T-helper 2 cell treated with Interferon-gamma antibody and Interleukin-4, amounts not matched to agents 5 μg/mL and 100 μg/mL, for 36 hours (primary cell): ENCODE measurements around the gene HINT1.
"Not testable (repeated sequence)": the region's sequence is repeated elsewhere in the genome, so short reads cannot be mapped to it uniquely, and the experiment has no call there.

Experiments used
- DNase-seq: peaks from one replicate; pipeline ENCODE4 v3.0.0; 2021; ENCODE audit warnings: low spot score
- H3K27ac Mint-ChIP-seq: one replicate; pipeline ENCODE4 v1.8.0; 2021; ENCODE audit warnings: mild to moderate bottlenecking, mixed read lengths
- H3K27me3 Mint-ChIP-seq: one replicate; pipeline ENCODE4 v1.8.0; 2021; ENCODE audit warnings: low read depth, mixed read lengths
- H3K36me3 Mint-ChIP-seq: one replicate; pipeline ENCODE4 v1.8.0; 2021; ENCODE audit warnings: low read depth, mixed read lengths
- H3K4me1 Mint-ChIP-seq: one replicate; pipeline ENCODE4 v1.8.0; 2021; ENCODE audit warnings: low read depth, mixed read lengths
- H3K4me3 Mint-ChIP-seq: one replicate; pipeline ENCODE4 v1.8.0; 2022; ENCODE audit warnings: mild to moderate bottlenecking, moderate library complexity, mixed read lengths
- H3K9me3 Mint-ChIP-seq: one replicate; pipeline ENCODE4 v1.8.0; 2021; ENCODE audit warnings: mixed read lengths

HINT1 gene

DNA sequence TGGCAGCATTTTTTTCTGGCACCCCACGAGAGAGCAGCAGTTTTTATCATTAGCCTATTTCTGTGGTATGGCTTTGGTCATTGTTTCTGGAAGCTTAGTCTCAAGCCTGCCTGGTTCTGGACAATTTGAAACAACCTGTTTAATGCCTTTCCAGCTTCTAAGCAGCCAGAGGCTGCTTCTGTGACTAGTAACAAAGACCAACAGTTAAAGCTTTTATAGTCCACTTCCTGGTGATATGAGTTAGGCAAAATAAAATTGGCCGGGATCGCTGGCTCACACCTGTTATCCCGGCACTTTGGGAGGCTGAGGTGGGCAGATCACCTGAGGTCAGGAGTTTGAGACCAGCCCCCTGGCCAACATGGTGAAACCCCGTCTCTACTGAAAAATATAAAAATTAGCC, 29.7 kb upstream of the HINT1 start:
- Mint-ChIP-seq H3K9me3 (no peaks in the 10 kb centered on the region), H3K4me1 (peaks cover 6% of the 10 kb centered on the region), H3K4me3 (no peak overlapping the region), H3K27me3 (no peaks in the 10 kb centered on the region), H3K36me3 (peaks cover 6% of the 10 kb centered on the region), H3K27ac (no peak overlapping the region)
- no peak for DNase-seq

DNA sequence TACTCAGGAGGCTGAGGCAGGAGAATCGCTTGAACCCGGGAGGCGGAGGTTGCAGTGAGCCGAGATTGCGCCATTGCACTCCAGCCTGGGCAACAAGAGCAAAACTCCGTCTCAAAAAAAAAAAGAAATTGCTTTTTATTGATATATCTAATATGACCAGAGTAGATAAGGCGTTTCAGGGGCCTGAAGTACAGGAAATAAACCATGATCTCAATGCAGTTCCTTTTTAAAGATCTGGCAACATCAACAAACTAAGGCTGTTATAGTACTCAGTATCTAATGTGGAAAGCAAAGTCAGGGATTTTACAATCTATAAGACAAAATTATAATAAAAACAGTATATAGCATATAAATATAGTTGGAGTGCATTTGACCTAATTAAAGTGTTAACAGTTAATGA, 28.8 kb upstream of the HINT1 start:
- not testable (repeated sequence) for H3K4me1 Mint-ChIP-seq, H3K4me3 Mint-ChIP-seq, H3K36me3 Mint-ChIP-seq, DNase-seq, H3K9me3 Mint-ChIP-seq, H3K27ac Mint-ChIP-seq, H3K27me3 Mint-ChIP-seq

DNA sequence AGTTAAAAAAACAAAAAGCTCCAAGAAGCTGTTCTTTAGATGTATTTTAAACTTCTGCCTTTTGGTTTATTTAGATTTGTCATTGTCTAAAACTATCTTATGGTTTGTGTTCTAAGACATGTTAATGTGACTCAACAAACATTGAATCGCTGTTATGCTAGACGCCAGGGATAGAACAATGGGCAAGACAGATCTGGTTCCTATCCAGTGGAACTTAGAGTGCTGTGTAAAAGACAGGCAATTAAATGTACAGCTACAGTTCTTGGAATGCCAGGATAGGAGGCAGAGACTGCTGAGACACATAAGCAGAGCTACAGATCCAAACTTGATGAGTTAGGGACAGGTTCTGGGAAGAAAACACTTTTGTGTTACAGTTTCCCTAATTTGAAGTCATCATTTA, 28.1 kb upstream of the HINT1 start:
- Mint-ChIP-seq H3K27me3 (no peaks in the 10 kb centered on the region), H3K36me3 (peaks cover 9% of the 10 kb centered on the region), H3K9me3 (no peaks in the 10 kb centered on the region), H3K27ac (no peak overlapping the region), H3K4me1 (peaks cover 6% of the 10 kb centered on the region), H3K4me3 (no peak overlapping the region)
- DNase-seq: no peak

DNA sequence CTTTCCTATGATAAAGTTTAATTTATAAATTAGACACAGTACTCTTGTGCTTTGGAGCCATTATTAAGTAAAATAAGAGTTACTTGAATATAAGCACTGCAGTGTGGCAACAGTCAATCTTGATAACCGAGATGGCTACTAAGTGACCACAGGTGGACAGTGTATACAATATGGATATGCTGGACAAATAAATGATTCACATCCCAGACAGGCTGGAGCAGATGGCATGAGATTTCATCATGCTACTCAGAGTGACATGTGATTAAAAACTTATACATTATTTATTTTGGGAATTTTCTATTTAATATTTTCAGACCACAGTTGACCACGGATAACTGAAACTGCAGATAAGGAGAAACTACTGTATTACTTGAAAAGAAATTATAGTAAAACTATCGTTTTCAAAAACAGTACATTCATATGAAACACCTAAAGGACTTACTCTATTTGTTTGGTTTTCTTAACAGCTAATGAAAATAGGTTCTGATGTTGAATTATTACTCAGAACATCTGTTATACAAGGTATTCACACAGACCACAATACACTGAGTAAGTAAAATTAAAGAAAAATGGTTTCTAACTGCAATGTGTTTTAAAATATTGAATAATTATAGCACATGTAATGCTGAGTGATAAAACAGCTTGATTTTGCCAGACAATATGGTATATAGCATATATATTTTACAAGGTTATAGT, 21.7 kb upstream of the HINT1 start:
- DNase-seq: no peak
- Mint-ChIP-seq H3K27me3 (no peaks in the 10 kb centered on the region), H3K36me3 (peaks cover 14% of the 10 kb centered on the region), H3K9me3 (no peaks in the 10 kb centered on the region), H3K4me1 (peaks cover 14% of the 10 kb centered on the region), H3K27ac (no peak overlapping the region), H3K4me3 (no peak overlapping the region)

DNA sequence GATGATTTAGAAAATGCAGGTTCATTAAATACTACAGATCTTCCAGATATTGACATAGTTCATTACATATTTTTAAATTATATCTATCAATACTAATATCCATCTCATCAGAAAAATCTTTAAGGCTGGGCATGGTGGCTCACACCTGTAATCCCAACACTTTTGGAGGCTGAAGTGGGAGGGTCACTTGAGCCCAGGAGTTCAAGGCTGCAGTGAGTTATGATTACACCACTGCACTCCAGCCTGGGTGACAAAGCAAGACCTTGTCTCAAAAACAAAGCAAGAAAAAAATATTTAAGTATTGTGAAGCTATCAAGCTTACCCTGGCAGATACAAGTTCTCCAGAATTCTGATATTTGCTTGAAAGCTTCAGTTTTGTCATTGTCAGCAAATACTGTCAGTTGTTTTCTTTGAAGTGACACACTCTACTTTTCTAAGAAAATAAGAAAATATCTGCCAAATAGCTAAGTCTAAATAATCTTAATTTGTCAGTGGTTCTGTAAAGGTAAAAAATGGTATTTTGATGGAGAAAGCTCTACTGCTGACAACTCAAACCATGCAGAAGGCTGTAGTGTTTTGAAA, 20.6 kb upstream of the HINT1 start:
- Mint-ChIP-seq H3K9me3 (no peaks in the 10 kb centered on the region), H3K27ac (no peak overlapping the region), H3K4me3 (no peak overlapping the region), H3K4me1 (peaks cover 14% of the 10 kb centered on the region), H3K36me3 (peaks cover 13% of the 10 kb centered on the region), H3K27me3 (no peaks in the 10 kb centered on the region)
- DNase-seq: no peak

DNA sequence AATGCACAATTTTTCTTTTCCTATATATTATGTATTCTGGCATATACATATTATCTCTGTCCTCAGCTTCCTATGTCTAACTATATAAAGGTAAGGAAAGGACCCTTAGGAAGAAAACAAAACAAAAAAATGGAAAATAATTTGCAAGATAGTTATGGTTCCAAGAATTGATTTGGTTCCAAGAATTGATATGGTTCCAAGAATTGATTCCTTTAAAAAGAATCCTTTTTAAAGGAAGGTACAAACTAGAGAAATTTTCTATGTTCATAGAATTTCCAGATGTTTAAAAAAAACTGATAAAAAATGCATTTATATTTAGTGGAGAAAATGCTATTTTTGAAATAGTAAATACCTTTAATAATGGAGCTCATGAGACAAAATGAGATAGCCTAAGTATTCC, 17.8 kb upstream of the HINT1 start:
- Mint-ChIP-seq H3K4me1 (peaks cover 17% of the 10 kb centered on the region), H3K4me3 (no peak overlapping the region), H3K36me3 (peaks cover 11% of the 10 kb centered on the region), H3K9me3 (no peaks in the 10 kb centered on the region), H3K27ac (no peak overlapping the region), H3K27me3 (no peaks in the 10 kb centered on the region)
- DNase-seq: no peak

DNA sequence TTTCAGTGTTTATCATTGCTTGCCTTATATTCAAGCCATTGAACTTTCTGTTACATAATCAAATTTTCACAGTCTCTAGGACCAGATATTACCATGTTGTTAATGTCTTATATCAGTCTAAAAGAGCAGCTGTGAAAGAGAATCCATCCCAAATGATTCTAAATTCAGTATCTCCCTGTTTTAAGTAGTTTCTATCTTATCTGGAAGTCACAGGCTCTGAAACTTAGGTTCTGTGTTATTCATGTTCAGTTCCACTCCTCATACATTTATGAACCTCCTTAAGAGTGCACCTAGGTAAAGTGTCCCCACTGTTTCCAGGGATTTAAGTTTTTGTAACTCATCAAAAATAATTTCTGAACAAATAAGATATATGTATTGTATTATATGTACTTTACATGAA, 15.4 kb upstream of the HINT1 start:
- no peak overlapping the region for H3K4me3 Mint-ChIP-seq

DNA sequence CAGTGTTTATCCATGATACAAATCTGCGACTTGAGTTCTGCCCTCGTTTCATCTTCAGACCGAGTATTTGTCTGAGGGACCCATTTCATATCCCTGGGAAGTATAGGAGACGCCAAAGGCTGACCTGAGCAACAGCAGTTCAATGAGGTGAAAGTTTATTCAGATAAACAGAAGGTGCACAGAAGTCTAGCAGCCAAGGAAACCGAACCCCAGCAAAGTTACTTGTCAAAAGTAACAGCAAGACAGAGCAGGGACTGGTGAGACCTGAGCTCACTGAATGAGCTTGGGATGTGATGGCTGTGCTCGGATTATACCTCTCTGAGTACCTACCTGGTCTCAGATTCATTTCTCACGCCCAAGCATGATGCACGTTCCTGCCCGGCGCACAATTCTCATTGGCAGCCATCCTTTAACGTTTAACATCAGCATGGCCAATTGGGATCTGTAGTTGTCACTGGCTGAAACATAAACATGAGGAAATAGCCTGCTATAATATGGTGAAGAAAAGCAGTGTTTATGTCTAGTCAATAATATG, 6.3 kb upstream of the HINT1 start:
- peaks cover 4% of the 10 kb centered on the region for H3K36me3 Mint-ChIP-seq
- no peaks in the 10 kb centered on the region for H3K9me3 Mint-ChIP-seq
- peak overlapping the region; percentile 91 for H3K4me3 Mint-ChIP-seq
- peak; percentile 18 for DNase-seq
- H3K4me1 Mint-ChIP-seq: peaks cover 30% of the 10 kb centered on the region
- H3K27me3 Mint-ChIP-seq: no peaks in the 10 kb centered on the region
- peak overlapping the region; percentile 92 for H3K27ac Mint-ChIP-seq

More for the DNA sequence above, 15.4 kb upstream of the HINT1 start:
- H3K4me1 Mint-ChIP-seq: peaks cover 24% of the 10 kb centered on the region
- H3K9me3 Mint-ChIP-seq: no peaks in the 10 kb centered on the region
- H3K36me3 Mint-ChIP-seq: peaks cover 16% of the 10 kb centered on the region
- no peak for DNase-seq
- H3K27me3 Mint-ChIP-seq: no peaks in the 10 kb centered on the region
- H3K27ac Mint-ChIP-seq: no peak overlapping the region

DNA sequence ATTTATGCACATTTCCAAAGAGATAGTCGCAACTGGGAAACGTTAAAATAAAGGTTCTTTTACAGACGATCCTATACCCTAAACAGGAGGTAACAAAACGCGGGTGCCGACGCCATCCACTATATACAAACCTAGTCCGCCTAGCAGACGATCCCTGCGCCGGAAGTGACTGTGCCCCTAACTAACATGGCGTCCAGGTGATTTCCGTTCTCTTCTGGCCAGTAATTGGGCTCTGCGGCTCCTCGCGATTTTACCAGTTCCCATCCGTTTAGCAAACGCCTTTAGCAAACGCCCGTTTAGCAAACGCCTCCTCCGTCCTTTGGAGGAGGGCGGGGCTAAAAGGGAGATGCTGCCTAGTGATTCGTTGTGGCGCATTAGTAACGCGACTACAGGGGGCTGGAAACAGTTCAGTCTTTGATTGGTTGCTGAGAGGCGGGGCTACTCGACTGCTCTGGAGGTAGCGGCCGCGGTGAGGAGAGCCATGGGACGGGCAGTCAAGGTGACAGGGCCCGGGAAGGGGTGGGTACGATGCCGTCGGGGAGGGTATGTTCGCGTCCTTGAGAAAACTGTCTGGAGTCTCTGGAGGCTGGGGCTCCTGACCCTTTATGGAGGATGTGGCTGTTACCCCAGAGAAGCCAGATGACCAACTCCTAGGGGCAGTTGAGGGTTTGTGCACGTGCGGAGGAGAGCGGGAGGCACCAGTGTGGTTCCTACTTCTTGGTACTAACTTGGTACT, 5.7 kb upstream of the HINT1 start, which contains the start of gene LYRM7:
Gene LYRM7 (plus strand): TSS at position 405 of the 736 bp plus-strand sequence. CDS start 77 bp downstream, at position 482.
- DNase-seq: peak; percentile 98
- H3K27ac Mint-ChIP-seq: peak within 1 kb of the TSS; percentile 92
- H3K4me3 Mint-ChIP-seq: peak within 1 kb of the TSS; percentile 91
- no peaks in the 10 kb centered on the region for H3K27me3 Mint-ChIP-seq
- peaks cover 31% of the 10 kb centered on the region for H3K4me1 Mint-ChIP-seq
- no peaks in the 10 kb centered on the region for H3K9me3 Mint-ChIP-seq
- peaks cover 2% of the 10 kb centered on the region for H3K36me3 Mint-ChIP-seq

DNA sequence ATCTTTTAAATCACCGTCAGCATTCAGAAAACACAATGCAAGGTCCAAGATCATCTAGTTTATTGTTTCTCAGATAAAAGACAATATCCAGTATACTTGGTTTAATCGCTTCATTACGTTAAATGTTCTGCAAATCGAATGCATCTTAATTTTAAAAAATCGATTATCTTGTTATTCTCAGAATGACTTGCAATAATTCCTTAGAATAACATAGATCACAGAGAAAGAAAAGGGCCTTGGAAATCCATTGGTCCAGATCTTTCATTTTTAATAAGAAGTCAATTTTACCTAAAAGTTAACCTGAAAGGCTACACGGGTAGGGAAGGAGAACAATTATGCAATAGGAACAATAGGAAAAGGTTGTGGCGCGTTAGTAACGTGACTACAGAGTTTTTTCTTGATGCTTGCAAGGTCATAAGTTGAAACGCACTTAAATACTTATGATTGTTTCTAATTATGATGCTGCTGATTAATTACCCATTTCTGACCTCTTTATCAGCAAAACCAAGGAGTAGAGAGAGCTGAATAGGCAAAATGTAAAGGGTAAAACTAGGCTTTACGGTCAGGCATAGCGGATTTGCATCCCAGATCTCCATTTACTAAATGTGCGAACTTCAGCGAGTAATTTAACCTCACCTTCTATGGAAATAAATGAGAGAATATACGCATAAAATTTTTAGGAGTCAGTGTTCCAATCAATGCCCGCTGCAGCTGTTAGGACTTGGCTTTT, 4.9 kb upstream of the HINT1 start:
- Mint-ChIP-seq H3K4me3 (peak overlapping the region; percentile 91), H3K27ac (peak overlapping the region; percentile 92), H3K27me3 (no peaks in the 10 kb centered on the region), H3K4me1 (peaks cover 37% of the 10 kb centered on the region), H3K9me3 (no peaks in the 10 kb centered on the region), H3K36me3 (peaks cover 3% of the 10 kb centered on the region)
- DNase-seq: no peak

DNA sequence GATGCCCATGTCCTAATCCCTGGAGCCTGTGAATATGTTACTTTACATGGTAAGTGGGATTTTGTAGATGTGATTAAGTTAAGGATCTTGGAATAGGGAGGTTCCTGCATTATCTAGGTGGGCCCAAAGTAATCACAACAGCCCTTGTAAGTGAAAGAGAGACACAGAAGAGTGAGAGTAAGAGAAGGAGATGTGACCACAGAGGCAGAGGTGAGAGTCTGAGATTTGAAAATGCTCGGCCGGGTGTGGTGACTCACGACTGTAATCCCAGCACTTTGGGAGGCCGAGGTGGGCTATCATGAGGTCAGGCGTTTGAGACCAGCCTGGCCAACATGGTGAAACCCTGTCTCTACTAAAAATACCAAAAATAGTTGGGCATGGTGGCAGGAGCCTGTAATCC, 2.6 kb upstream of the HINT1 start:
- Mint-ChIP-seq H3K36me3 (peaks cover 17% of the 10 kb centered on the region), H3K9me3 (no peaks in the 10 kb centered on the region)

DNA sequence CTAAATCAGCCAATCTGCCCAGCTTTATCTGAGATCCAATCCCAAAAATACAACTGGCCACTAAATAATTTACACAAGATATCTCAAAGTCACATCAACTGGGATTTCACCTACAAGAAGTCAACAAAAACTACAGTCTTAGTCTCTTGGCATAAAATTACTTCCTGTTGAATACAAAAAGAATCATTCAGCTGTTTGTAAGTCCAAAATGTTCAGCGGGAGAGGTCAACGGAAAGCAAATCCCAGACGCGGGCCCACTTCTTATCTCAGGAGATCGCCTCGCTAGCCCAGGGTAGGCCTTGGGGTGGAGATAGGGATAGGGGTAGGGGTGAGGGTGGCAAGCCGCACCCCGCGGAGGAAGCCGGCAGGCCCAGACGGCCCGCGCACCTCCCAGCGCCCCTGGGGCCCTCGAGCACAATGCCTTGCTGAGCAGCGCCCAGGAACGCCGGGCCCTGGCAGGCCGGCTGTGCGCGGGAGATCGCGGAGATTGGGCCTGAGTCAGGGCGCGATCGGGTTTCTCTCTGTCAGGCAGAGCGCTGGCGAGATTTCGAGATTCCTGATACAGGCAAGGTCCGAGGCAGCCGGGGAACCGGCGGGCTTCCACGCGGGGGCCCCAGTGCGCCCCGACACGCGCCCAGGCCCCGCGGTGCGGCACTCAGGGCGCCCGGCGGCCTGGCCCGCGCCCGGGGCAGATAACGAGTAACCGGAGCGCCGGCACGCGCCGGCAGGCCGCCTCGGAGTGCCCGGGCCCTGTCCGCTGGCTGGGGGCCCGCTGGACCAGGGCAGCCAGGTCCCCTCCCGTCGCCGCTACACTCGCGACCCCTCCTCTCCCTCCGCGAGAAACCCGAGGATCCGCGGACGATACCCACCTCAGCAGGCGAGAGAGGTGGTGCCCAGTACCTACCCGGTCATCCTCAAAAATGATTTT, 601 bp downstream of the HINT1 start:
- Mint-ChIP-seq H3K4me3 (peak overlapping the region; percentile 96), H3K4me1 (peaks cover 38% of the 10 kb centered on the region), H3K36me3 (peaks cover 48% of the 10 kb centered on the region), H3K9me3 (no peaks in the 10 kb centered on the region), H3K27ac (peak overlapping the region; percentile 98), H3K27me3 (no peaks in the 10 kb centered on the region)
- DNase-seq: peak; percentile 78

More for the DNA sequence above, 2.6 kb upstream of the HINT1 start:
- Mint-ChIP-seq H3K4me3 (no peak overlapping the region), H3K27me3 (no peaks in the 10 kb centered on the region), H3K4me1 (peaks cover 33% of the 10 kb centered on the region), H3K27ac (no peak overlapping the region)
- DNase-seq: no peak
